ENCODE measurements around the gene SIGLEC5. TPM values are rescaled to one million over a fixed set of nuclear protein-coding genes. Genes with fewer than 3 reads are reported as not detected.

Gene SIGLEC5
- total RNA-seq, 1 experiment from 2014 or later: not detected

DNA sequence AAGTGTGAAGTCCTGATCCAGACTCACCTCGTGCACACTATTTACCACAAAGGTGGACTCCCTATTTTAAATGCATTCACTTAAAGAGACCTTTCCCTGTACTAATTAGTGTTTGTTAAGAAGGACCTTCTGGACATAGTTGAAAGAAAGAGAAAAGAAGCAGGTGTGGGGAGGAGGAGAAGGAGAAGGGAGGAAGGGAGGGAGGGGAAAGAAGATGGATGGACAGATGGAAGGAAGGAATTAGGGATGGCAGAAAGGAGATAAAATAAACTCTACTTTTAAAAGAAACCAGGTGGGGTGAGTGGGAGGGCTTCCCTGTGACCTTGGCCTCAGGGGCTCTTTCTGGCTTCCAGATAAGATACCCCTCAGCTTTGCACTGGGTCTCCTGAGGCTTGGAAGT is 37.7 kb downstream of the SIGLEC5 start:
- Histone ChIP-seq H3K27me3 (replicated peaks; ENCODE audit: insufficient read depth, low read depth, low read length, poor library complexity) (no peaks in the 10 kb centered on the region), H3K9me3 (ENCODE audit: low read depth, low read length, poor library complexity, severe bottlenecking) (peaks cover 11% of the 10 kb centered on the region), H3K4me1 (ENCODE audit: insufficient read depth, low read length, poor library complexity, severe bottlenecking) (no peaks in the 10 kb centered on the region), H3K27ac (ENCODE audit: low read depth, low read length, poor library complexity, severe bottlenecking) (no peak overlapping the region), H3K4me3 (ENCODE audit: low read depth, low read length, poor library complexity, severe bottlenecking) (no peak overlapping the region), H3K36me3 (ENCODE audit: insufficient read depth, low read length, poor library complexity, severe bottlenecking) (peaks cover 7% of the 10 kb centered on the region)
- POLR2A ChIA-PET (ENCODE audit: low non-redundant PET): no interaction called here
- DNase-seq (ENCODE audit: low spot score): no peak
- CTCF ChIA-PET: no interaction called here
- BruUV-seq (replicated peaks): no TSS peak
- intact Hi-C loops (cut with micrococcal nuclease; ENCODE audit: unreplicated experiment): no loop called here
- TF ChIP-seq, protein P1, sequence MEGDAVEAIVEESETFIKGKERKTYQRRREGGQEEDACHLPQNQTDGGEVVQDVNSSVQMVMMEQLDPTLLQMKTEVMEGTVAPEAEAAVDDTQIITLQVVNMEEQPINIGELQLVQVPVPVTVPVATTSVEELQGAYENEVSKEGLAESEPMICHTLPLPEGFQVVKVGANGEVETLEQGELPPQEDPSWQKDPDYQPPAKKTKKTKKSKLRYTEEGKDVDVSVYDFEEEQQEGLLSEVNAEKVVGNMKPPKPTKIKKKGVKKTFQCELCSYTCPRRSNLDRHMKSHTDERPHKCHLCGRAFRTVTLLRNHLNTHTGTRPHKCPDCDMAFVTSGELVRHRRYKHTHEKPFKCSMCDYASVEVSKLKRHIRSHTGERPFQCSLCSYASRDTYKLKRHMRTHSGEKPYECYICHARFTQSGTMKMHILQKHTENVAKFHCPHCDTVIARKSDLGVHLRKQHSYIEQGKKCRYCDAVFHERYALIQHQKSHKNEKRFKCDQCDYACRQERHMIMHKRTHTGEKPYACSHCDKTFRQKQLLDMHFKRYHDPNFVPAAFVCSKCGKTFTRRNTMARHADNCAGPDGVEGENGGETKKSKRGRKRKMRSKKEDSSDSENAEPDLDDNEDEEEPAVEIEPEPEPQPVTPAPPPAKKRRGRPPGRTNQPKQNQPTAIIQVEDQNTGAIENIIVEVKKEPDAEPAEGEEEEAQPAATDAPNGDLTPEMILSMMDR (conservative IDR thresholded peaks at IDR 0.05; ENCODE audit: low read depth, low read length): no peak
- TF ChIP-seq EZH2 (IDR thresholded peaks at IDR 0.05; ENCODE audit: borderline replicate concordance, low read depth, low read length, poor library complexity, severe bottlenecking): no peak

DNA sequence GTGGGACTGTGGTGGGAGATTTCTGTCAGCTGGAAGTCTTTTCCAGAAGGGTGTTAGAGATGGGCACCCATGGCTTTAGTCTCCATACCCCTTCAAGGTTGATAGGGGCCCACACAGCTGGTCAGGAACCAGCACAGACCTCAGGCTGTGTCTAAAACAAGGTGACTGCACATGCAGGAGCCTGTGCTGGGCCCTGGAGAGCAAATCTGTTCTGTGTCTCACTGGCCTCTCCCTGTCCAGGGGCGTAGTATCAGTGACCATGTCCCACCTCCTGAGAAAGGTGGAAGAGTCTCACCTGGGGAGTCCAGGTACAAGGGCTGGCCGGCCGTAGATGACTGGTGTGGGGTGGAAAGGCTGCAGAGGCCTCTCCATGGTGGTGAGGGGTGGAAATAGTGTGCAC is 39.8 kb downstream of the SIGLEC5 start:
- DNase-seq (ENCODE audit: low spot score): no peak
- no peak overlapping the region for H3K27ac ChIP-seq (ENCODE audit: low read depth, low read length, poor library complexity, severe bottlenecking)
- TF ChIP-seq EZH2 (IDR thresholded peaks at IDR 0.05; ENCODE audit: borderline replicate concordance, low read depth, low read length, poor library complexity, severe bottlenecking): no peak
- TF ChIP-seq, protein P1 (conservative IDR thresholded peaks at IDR 0.05; ENCODE audit: low read depth, low read length): no peak
- intact Hi-C loops (cut with micrococcal nuclease; ENCODE audit: unreplicated experiment): no loop called here
- no peak overlapping the region for H3K4me3 ChIP-seq (ENCODE audit: low read depth, low read length, poor library complexity, severe bottlenecking)
- ChIA-PET CTCF (no interaction called here), POLR2A (ENCODE audit: low non-redundant PET) (no interaction called here)
- H3K4me1 ChIP-seq (ENCODE audit: insufficient read depth, low read length, poor library complexity, severe bottlenecking): no peaks in the 10 kb centered on the region
- no peaks in the 10 kb centered on the region for H3K27me3 ChIP-seq (replicated peaks; ENCODE audit: insufficient read depth, low read depth, low read length, poor library complexity)
- peaks cover 22% of the 10 kb centered on the region for H3K9me3 ChIP-seq (ENCODE audit: low read depth, low read length, poor library complexity, severe bottlenecking)
- peaks cover 28% of the 10 kb centered on the region for H3K36me3 ChIP-seq (ENCODE audit: insufficient read depth, low read length, poor library complexity, severe bottlenecking)
- no TSS peak for BruUV-seq (replicated peaks)

DNA sequence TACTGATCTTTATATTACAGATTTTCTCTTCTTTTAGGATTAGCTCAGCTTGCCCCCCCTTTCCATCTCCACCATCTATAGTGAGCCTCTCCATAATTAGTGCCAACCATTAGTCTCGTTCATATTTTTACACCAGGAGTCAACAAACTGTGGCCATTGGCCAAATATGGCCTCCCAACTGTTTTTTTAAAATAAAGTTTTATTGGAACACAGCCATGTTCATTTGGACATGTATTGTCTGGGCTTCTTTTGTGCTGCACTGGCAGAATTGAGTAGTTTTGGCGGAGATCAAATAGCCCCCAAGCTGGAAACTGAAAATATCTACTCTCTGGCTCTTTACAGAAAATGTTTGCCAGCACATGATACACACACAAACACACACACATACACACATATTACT is 40.7 kb downstream of the SIGLEC5 start:
- Histone ChIP-seq H3K4me3 (ENCODE audit: low read depth, low read length, poor library complexity, severe bottlenecking) (no peak overlapping the region), H3K36me3 (ENCODE audit: insufficient read depth, low read length, poor library complexity, severe bottlenecking) (peaks cover 35% of the 10 kb centered on the region), H3K27ac (ENCODE audit: low read depth, low read length, poor library complexity, severe bottlenecking) (no peak overlapping the region), H3K9me3 (ENCODE audit: low read depth, low read length, poor library complexity, severe bottlenecking) (peaks cover 26% of the 10 kb centered on the region), H3K27me3 (replicated peaks; ENCODE audit: insufficient read depth, low read depth, low read length, poor library complexity) (no peaks in the 10 kb centered on the region), H3K4me1 (ENCODE audit: insufficient read depth, low read length, poor library complexity, severe bottlenecking) (no peaks in the 10 kb centered on the region)
- ChIA-PET POLR2A (ENCODE audit: low non-redundant PET) (interaction anchor here (0.6 kb wide), 1 partner anchor 502 kb away, joined by 8 read pairs; no protein-coding TSS in a partner anchor), CTCF (no interaction called here)
- intact Hi-C loops (cut with micrococcal nuclease; ENCODE audit: unreplicated experiment): no loop called here
- BruUV-seq (replicated peaks): no TSS peak
- DNase-seq (ENCODE audit: low spot score): no peak
- TF ChIP-seq, protein P1 (conservative IDR thresholded peaks at IDR 0.05; ENCODE audit: low read depth, low read length): no peak
- TF ChIP-seq EZH2 (IDR thresholded peaks at IDR 0.05; ENCODE audit: borderline replicate concordance, low read depth, low read length, poor library complexity, severe bottlenecking): no peak

Measured in A673 (cell line).